ENCODE data around the gene RBMS2. TPM values are rescaled to one million over a fixed set of nuclear protein-coding genes. Genes with fewer than 3 reads are reported as not detected.
"Not testable (repeated sequence)": the region's sequence is repeated elsewhere in the genome, so short reads cannot be mapped to it uniquely, and the experiment has no call there.

RBMS2 gene
- total and polyA plus RNA-seq, 9 donors: 14.4 to 56.9 (median 36.6) TPM

- WGBS, 3 donors: 78 to 88% (median 83%) methylated on average over 14 of the region's 14 CpGs
- H3K4me3 ChIP-seq; H3K27ac ChIP-seq; H3K4me1 ChIP-seq (ENCODE audit: insufficient read depth); H3K27me3 ChIP-seq; H3K9me3 ChIP-seq; DNase-seq; intact Hi-C loops (cut with DNase I); H3K36me3 ChIP-seq: not testable (repeated sequence)
Measured at GRCh38 chr12:56498126-56498902, 23.3 kb upstream of the RBMS2 start.

GRCh38 chr12:56499452-56499851 lies 22.2 kb upstream of the RBMS2 start:
- H3K4me3 ChIP-seq; H3K9me3 ChIP-seq; H3K36me3 ChIP-seq; H3K27ac ChIP-seq; H3K27me3 ChIP-seq; H3K4me1 ChIP-seq (ENCODE audit: insufficient read depth); DNase-seq; intact Hi-C loops (cut with DNase I): not testable (repeated sequence)
- 55 to 69% (median 68%) methylated on average over 9 of the region's 9 CpGs for WGBS, 3 donors

- 72 to 84% (median 79%) methylated on average over 13 of the region's 13 CpGs for WGBS, 3 donors
- H3K4me3 ChIP-seq; intact Hi-C loops (cut with DNase I): not testable (repeated sequence)
Measured at GRCh38 chr12:56499879-56500278, 21.7 kb upstream of the RBMS2 start.

GRCh38 chr12:56510786-56511185 lies 10.8 kb upstream of the RBMS2 start:
- no peaks in the 10 kb centered on the region for H3K9me3 ChIP-seq
- H3K36me3 ChIP-seq: no peaks in the 10 kb centered on the region
- DNase-seq: no peak
- peaks cover 1% of the 10 kb centered on the region for H3K4me1 ChIP-seq (ENCODE audit: insufficient read depth)
- intact Hi-C loops (cut with DNase I): loop anchor here in 2 of 4 donors (5.0 kb wide), 2 partner anchors 62 to 77 kb away; no protein-coding TSS in a partner anchor
- 89 to 90% (median 89%) methylated on average over 16 of the region's 16 CpGs for WGBS, 3 donors
- H3K4me3 ChIP-seq: no peak overlapping the region
- no peaks in the 10 kb centered on the region for H3K27me3 ChIP-seq
- TF ChIP-seq, protein P1, sequence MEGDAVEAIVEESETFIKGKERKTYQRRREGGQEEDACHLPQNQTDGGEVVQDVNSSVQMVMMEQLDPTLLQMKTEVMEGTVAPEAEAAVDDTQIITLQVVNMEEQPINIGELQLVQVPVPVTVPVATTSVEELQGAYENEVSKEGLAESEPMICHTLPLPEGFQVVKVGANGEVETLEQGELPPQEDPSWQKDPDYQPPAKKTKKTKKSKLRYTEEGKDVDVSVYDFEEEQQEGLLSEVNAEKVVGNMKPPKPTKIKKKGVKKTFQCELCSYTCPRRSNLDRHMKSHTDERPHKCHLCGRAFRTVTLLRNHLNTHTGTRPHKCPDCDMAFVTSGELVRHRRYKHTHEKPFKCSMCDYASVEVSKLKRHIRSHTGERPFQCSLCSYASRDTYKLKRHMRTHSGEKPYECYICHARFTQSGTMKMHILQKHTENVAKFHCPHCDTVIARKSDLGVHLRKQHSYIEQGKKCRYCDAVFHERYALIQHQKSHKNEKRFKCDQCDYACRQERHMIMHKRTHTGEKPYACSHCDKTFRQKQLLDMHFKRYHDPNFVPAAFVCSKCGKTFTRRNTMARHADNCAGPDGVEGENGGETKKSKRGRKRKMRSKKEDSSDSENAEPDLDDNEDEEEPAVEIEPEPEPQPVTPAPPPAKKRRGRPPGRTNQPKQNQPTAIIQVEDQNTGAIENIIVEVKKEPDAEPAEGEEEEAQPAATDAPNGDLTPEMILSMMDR (IDR thresholded peaks at IDR 0.05): no peak
- TF ChIP-seq EP300 (IDR thresholded peaks at IDR 0.05): no peak
- H3K27ac ChIP-seq: no peak overlapping the region

More at GRCh38 chr12:56499879-56500278, 21.7 kb upstream of the RBMS2 start:
- not testable (repeated sequence) for H3K27ac ChIP-seq; H3K27me3 ChIP-seq; H3K36me3 ChIP-seq; H3K9me3 ChIP-seq; DNase-seq; H3K4me1 ChIP-seq (ENCODE audit: insufficient read depth)

GRCh38 chr12:56514014-56514318 lies 7.7 kb upstream of the RBMS2 start:
- H3K9me3 ChIP-seq; H3K4me3 ChIP-seq; H3K27me3 ChIP-seq; H3K4me1 ChIP-seq (ENCODE audit: insufficient read depth); H3K27ac ChIP-seq; H3K36me3 ChIP-seq; DNase-seq: not testable (repeated sequence)
- WGBS, 3 donors: 38 to 46% (median 41%) methylated on average over 4 of the region's 4 CpGs
- intact Hi-C loops (cut with DNase I): loop anchor here in 2 of 4 donors (5.0 kb wide), 2 partner anchors 58 to 73 kb away; no protein-coding TSS in a partner anchor

- H3K4me1 ChIP-seq (ENCODE audit: insufficient read depth): peaks cover 4% of the 10 kb centered on the region
- intact Hi-C loops (cut with DNase I): loop anchor here in 3 of 4 donors (2.0 to 5.0 kb wide), 3 partner anchors 54 to 114 kb away; partner anchors contain the start of gene BAZ2A (in 2 of the 3)
Measured at GRCh38 chr12:56517854-56518253, 3.8 kb upstream of the RBMS2 start.

More at GRCh38 chr12:56517854-56518253, 3.8 kb upstream of the RBMS2 start:
- H3K27ac ChIP-seq: no peak overlapping the region
- no peaks in the 10 kb centered on the region for H3K27me3 ChIP-seq
- no peak overlapping the region for H3K4me3 ChIP-seq
- no peaks in the 10 kb centered on the region for H3K36me3 ChIP-seq
- DNase-seq: no peak
- TF ChIP-seq EP300 (IDR thresholded peaks at IDR 0.05): no peak
- TF ChIP-seq POLR2A (IDR thresholded peaks at IDR 0.05): no peak
- TF ChIP-seq, protein P1 (IDR thresholded peaks at IDR 0.05): no peak
- 88 to 91% (median 89%) methylated on average over 2 of the region's 2 CpGs for WGBS, 3 donors
- H3K9me3 ChIP-seq: no peaks in the 10 kb centered on the region
